ENCODE data around the gene RAB9A. TPM values are rescaled to one million over a fixed set of nuclear protein-coding genes. Genes with fewer than 3 reads are reported as not detected.

RAB9A gene
- total RNA-seq, 4 donors from 2014 or later = 20.3 to 43.6 (median 32.0) TPM

DNA sequence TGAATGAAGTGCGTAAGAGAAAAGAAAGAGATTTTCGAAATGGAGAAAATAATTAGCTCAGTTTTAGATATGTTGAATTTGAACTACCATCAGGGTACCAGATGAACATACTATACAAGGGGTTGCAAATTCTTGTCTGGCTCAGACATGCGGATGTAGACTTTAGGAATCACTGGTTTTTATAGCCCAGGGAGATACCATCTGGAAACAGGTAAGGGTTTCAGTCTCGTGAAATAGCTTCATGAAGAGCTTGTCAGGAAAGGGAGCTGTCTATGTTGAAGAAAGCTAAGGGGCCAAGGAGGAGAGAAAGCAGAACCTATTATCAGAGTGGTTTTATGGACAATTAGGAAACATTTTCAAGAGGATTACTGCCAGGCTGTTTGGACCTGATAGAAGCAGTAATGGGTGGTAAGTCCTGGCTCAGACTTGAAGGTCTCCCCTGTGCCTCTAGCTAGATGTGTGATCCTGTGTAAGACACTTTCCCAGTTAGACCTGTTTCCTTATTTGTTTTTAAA lies 6.7 kb downstream of the RAB9A start:
- Histone ChIP-seq H3K4me3 (no peak overlapping the region), H3K27ac (no peak overlapping the region), H3K36me3 (no peaks in the 10 kb centered on the region), H3K27me3 (no peaks in the 10 kb centered on the region), H3K4me1 (peaks cover 56% of the 10 kb centered on the region), H3K9me3 (no peaks in the 10 kb centered on the region)
- TF ChIP-seq POLR2AphosphoS5 (IDR thresholded peaks at IDR 0.05) (no peak), POLR2A (IDR thresholded peaks at IDR 0.05) (no peak), EP300 (IDR thresholded peaks at IDR 0.05) (no peak)
- TF ChIP-seq, protein P1, sequence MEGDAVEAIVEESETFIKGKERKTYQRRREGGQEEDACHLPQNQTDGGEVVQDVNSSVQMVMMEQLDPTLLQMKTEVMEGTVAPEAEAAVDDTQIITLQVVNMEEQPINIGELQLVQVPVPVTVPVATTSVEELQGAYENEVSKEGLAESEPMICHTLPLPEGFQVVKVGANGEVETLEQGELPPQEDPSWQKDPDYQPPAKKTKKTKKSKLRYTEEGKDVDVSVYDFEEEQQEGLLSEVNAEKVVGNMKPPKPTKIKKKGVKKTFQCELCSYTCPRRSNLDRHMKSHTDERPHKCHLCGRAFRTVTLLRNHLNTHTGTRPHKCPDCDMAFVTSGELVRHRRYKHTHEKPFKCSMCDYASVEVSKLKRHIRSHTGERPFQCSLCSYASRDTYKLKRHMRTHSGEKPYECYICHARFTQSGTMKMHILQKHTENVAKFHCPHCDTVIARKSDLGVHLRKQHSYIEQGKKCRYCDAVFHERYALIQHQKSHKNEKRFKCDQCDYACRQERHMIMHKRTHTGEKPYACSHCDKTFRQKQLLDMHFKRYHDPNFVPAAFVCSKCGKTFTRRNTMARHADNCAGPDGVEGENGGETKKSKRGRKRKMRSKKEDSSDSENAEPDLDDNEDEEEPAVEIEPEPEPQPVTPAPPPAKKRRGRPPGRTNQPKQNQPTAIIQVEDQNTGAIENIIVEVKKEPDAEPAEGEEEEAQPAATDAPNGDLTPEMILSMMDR (IDR thresholded peaks at IDR 0.05) = no peak
- WGBS = 82% methylated on average over 4 of the region's 4 CpGs
- no peak for DNase-seq (ENCODE audit: low spot score in 2 of 2)

DNA sequence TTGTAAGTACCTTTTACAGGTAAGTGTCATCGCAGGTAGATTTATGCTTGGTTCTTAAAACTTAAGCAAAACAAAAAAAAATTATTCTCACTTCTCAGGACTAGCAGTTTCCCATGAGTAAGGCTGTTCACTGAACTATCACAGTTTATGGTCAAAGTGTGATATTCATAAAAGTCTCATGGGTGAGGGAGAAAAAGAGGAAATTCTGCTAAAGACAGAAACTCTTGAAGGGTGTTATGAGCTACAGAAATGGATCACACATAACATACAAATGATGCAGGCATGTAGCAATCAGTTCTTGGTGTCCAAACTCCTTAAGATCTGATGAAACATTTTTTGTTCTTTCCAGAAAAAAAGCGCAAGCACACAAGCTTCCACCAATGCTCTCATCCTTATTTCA lies 8.5 kb downstream of the RAB9A start:
- Histone ChIP-seq H3K27ac (no peak overlapping the region), H3K4me3 (no peak overlapping the region), H3K36me3 (no peaks in the 10 kb centered on the region), H3K4me1 (peaks cover 49% of the 10 kb centered on the region), H3K9me3 (no peaks in the 10 kb centered on the region), H3K27me3 (no peaks in the 10 kb centered on the region)
- TF ChIP-seq POLR2AphosphoS5 (IDR thresholded peaks at IDR 0.05) (no peak), POLR2A (IDR thresholded peaks at IDR 0.05) (no peak), EP300 (IDR thresholded peaks at IDR 0.05) (no peak)
- TF ChIP-seq, protein P1 (IDR thresholded peaks at IDR 0.05) = no peak
- WGBS = 93% methylated on average over 2 of the region's 2 CpGs
- DNase-seq (ENCODE audit: low spot score in 2 of 2) = no peak

DNA sequence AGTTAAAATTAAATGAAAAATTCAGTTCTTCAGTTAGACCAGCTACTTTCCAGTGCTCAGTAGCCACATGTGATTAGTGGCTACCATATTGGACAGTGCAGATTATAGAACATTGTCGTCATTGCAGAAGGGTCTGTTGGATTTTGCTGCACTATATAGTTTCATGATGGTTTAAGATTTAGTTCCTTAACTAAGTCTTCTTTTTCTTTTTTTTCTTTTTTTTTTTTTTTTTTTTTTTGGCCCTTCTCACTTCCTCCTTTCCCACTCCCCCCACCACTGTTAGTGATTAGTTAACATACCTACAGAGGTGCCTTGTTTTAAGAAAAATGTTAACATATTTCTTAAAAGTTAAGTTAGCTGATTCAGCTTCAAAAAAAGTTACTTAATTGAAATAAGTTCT lies 9.0 kb downstream of the RAB9A start:
- Histone ChIP-seq H3K27ac (no peak overlapping the region), H3K4me1 (peaks cover 48% of the 10 kb centered on the region), H3K9me3 (no peaks in the 10 kb centered on the region), H3K36me3 (no peaks in the 10 kb centered on the region), H3K27me3 (no peaks in the 10 kb centered on the region), H3K4me3 (no peak overlapping the region)
- TF ChIP-seq, protein P1 (IDR thresholded peaks at IDR 0.05) = no peak
- TF ChIP-seq POLR2A (IDR thresholded peaks at IDR 0.05) = no peak
- no peak for TF ChIP-seq EP300 (IDR thresholded peaks at IDR 0.05)
- TF ChIP-seq POLR2AphosphoS5 (IDR thresholded peaks at IDR 0.05) = no peak
- no peak for DNase-seq (ENCODE audit: low spot score in 2 of 2)
- WGBS = 96% methylated on average over 1 of the region's 1 CpG

DNA sequence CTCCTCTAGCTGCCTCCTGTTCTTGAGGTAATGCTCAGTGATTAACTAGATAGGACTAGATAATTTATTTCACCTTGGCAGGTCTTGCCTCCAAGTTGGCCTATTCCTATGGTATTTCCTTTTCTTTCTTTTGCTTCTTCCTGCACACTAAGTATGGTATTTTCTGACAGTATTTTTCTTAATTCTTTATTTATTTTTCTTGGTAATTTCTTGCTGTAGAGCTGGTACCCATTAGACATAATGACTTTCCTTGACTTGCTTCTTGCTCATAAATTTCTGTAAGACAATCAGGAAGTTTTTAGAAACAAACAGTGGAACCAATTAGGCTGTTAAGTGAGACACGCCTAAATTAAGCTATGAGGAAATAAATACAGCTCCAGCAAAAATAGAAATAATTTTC lies 9.5 kb downstream of the RAB9A start:
- Histone ChIP-seq H3K27ac (no peak overlapping the region), H3K36me3 (no peaks in the 10 kb centered on the region), H3K4me1 (peaks cover 48% of the 10 kb centered on the region), H3K9me3 (no peaks in the 10 kb centered on the region), H3K27me3 (no peaks in the 10 kb centered on the region), H3K4me3 (no peak overlapping the region)
- DNase-seq (ENCODE audit: low spot score in 2 of 2) = no peak
- WGBS = 56% methylated on average over 1 of the region's 1 CpG
- TF ChIP-seq POLR2A (IDR thresholded peaks at IDR 0.05) (no peak), POLR2AphosphoS5 (IDR thresholded peaks at IDR 0.05) (no peak), EP300 (IDR thresholded peaks at IDR 0.05) (no peak)
- TF ChIP-seq, protein P1 (IDR thresholded peaks at IDR 0.05) = no peak

GRCh38 chrX:13699183-13699826 lies 10.4 kb downstream of the RAB9A start:
- DNase-seq (ENCODE audit: low spot score in 2 of 2) = no peak
- peaks cover 45% of the 10 kb centered on the region for H3K4me1 ChIP-seq

More at GRCh38 chrX:13699183-13699826, 10.4 kb downstream of the RAB9A start:
- Histone ChIP-seq H3K36me3 (no peaks in the 10 kb centered on the region), H3K27ac (peak overlapping the region; percentile 24), H3K9me3 (no peaks in the 10 kb centered on the region), H3K27me3 (no peaks in the 10 kb centered on the region), H3K4me3 (no peak overlapping the region)
- TF ChIP-seq, protein P1 (IDR thresholded peaks at IDR 0.05) = no peak
- TF ChIP-seq POLR2A (IDR thresholded peaks at IDR 0.05) (no peak), POLR2AphosphoS5 (IDR thresholded peaks at IDR 0.05) (no peak)
- WGBS = 59% methylated on average over 7 of the region's 7 CpGs
